RWPE1 (cell line): Measurements from ENCODE around the gene CTIF.

Experiments
- CTCF ChIA-PET: fragments of 350-600 bp; sonication (Branson Sonifier 250); formaldehyde crosslinking; extraction: SDS; loops from one replicate; lab custom pipeline; 2021; lab: Yijun Ruan, JAX
- POLR2A ChIA-PET: fragments of 400-600 bp; formaldehyde crosslinking; extraction: SDS; loops from one replicate; lab custom pipeline; 2020; ENCODE audit warnings: antibody characterized with exemption; ENCODE audit not compliant: low non-redundant PET; lab: Yijun Ruan, JAX
- DNase-seq: peaks from one replicate; pipeline ENCODE4 v3.0.0; 2012; ENCODE audit warnings: low spot score
- H3K27ac ChIP-seq: fragments of 450-650 bp; 2 replicates; pipeline ENCODE4 v1.5.1; 2017
- TF ChIP-seq, protein P1 (sequence below): fragments of 450-650 bp; conservative IDR thresholded peaks from 2 replicates; pipeline ENCODE4 v1.5.1; 2017; ENCODE audit warnings: low read depth, mild to moderate bottlenecking

CTIF gene

DNA sequence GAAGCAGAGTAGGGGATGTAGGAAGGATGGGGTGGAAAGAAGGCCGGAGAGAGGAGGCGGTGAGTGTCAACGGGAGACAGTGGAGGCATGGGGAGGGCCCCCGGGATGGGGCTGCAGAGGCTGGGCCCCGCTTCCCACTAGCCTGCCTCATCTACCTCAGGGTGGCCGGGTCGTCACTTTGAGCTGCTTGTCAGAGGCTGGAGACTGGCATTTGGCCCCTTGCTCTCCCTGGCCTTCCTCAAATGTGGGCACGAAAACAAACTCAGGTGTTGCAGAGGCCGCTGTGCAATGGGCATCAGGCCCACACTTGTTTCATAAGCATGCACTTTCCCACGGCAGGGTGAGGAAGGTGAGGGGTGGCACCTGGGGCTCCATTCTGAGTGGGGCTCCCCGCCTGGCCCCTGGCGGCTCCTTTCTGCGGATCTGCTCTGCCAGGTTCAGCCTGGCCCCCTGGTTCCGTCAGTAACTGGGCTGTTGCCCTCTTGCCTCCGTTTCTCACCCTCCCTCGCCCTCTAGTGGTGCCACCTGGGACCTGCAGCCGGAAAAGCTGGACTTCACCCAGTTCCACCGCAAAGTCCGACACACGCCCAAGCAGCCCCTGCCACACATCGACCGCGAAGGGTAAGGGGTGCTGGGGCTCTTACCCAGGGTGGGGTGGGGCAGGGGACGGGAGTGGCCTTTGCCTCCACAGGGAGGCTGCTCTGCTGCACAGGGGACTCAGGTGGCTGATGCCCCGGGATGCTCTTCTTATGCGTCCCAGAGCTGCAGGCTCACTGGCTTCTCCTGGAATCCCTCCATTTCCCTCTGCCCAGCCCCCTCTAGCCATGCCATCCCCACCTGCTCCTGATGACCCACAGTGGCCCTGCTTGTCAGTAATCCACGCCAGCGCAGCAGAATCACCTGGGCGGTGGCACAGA, 125.4 kb downstream of the CTIF start:
- DNase-seq: peak; percentile 41
- H3K27ac ChIP-seq: peak overlapping the region; percentile 28; the same call in 1 of the 2 replicates
- POLR2A ChIA-PET: no interaction called here
- TF ChIP-seq, protein P1, sequence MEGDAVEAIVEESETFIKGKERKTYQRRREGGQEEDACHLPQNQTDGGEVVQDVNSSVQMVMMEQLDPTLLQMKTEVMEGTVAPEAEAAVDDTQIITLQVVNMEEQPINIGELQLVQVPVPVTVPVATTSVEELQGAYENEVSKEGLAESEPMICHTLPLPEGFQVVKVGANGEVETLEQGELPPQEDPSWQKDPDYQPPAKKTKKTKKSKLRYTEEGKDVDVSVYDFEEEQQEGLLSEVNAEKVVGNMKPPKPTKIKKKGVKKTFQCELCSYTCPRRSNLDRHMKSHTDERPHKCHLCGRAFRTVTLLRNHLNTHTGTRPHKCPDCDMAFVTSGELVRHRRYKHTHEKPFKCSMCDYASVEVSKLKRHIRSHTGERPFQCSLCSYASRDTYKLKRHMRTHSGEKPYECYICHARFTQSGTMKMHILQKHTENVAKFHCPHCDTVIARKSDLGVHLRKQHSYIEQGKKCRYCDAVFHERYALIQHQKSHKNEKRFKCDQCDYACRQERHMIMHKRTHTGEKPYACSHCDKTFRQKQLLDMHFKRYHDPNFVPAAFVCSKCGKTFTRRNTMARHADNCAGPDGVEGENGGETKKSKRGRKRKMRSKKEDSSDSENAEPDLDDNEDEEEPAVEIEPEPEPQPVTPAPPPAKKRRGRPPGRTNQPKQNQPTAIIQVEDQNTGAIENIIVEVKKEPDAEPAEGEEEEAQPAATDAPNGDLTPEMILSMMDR: peak; percentile 87
- CTCF ChIA-PET: interaction anchor here (0.5 to 1.2 kb wide), 7 partner anchors 13 to 1614 kb away, joined by 3 to 6 read pairs (median 3); no protein-coding TSS in a partner anchor

DNA sequence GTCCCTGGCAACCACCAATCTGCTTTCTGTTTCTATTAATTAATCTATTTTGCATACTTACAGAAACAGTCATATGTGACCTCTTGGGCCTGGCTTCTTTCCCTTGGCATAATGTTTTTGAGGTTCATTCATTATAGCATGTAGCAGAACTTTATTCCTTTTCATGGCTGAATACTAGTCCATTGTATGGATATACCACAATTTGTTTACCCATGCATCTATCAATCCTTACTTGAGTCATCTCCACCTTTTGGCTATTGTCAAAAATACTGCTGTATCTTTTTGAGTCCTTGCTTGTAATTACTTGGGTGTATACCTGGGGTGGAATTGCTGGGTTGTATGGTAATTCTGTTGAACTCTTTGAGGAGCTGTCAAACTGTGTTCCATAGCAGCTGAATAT, 126.8 kb downstream of the CTIF start:
- ChIA-PET CTCF (no interaction called here), POLR2A (no interaction called here)
- TF ChIP-seq, protein P1: no peak
- no peak for DNase-seq
- H3K27ac ChIP-seq: no peak overlapping the region

DNA sequence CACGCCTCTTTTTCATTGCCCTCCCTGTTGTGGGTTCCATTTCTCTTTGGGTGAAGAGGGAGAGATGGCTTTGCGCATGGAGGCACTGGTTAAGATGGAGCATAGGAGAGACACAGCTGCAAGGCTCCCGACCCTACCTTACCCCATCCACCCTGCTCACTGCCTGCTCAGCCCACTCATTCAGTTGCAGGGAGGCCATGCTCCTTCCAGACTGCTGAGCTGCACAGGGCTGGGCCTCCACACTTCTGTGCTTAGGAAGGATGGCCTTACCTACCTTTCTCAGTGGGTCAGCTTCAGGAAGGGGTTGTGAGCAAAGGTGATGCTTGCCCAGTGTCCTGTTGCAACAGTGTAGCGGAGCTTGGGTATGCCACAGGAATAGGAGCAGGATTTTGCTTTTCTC, 127.8 kb downstream of the CTIF start:
- ChIA-PET CTCF (no interaction called here), POLR2A (no interaction called here)
- TF ChIP-seq, protein P1: no peak
- DNase-seq: no peak
- no peak overlapping the region for H3K27ac ChIP-seq

DNA sequence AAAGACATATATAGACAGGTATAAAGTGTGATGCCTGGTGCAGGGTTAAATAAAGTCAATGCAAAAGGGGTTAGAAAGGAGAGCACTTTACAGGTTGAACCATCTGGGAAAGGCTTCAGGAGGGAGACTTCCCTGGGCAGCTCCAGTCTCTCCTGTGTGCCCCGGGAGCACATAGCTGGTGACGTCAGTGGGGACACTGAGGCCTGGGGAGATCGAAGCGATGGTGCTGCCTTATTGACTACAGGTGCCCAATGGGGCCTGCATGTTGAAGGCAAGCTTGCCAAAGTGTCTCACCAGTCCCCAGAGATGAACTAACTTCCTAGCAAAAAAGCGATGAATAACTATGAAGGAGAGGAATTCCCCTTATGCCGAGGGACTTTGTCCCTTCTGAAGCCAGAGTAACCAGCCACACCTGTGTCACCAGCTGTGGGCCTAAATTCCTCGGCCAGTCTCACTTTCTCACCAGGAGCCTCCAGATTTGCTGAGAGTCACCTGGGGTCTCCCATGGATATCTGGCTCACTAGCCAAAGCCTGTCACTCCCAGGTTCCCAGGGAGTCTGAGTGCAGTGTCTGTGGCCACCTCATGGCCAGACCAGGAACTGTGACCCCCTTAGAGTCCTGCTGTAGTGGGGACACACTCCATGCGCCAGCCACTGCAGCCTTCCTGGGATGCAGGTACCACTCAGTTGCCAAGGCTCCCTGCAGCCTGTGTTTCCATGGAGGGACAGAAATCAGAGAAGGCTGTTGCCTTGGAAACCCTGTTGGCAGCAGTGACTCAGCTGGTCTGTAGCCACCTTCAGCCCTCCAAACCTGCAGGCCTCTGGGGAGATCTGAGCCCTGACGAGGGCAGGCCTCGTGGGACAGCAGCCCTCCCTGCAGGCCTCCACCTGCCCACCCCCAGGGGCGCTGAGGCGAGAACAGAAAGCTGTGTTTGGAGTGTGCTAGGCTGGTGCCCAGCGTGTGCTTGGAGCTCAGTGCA, 128.7 kb downstream of the CTIF start:
- CTCF ChIA-PET: interaction anchor here (0.6 to 1.1 kb wide), 2 partner anchors 68 to 191 kb away, joined by 3 to 5 read pairs; no protein-coding TSS in a partner anchor
- DNase-seq: no peak

DNA sequence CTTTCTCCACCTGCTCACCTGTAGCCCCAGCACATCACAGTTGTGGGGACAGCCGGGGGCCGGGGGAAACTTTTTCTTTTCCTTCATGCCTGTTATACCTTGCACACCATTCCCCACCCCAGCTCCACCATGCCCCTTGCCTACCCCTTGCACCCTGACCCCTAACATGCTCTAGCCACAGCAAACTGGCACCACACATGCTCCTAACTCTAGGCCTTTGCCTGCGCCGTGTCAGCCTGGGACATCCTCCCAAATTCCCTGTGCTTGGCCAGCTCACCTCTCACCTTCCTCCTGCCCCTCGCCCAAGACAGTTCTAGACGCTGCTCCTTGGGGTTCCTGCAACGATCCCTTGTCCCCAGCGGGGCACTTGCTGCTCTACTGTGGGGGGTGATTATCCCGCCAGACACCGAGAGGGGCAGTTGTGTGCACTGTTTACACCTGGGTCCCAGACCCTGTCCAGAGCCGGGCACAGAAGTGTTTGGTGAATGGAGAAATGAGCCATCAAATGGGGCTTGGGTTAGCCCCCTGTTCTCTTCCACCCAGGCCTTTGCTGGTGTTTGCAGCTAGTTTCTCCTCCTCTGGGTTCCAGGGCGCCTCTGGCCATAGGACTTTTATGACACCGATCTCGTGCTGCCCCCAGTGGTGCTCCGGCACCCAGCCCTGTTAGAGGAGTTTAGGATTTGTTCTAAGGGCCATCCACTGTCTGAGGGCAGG, 129.8 kb downstream of the CTIF start:
- DNase-seq: no peak
- CTCF ChIA-PET: interaction anchor here (1.1 kb wide), 1 partner anchor 192 kb away, joined by 5 read pairs; no protein-coding TSS in a partner anchor
- TF ChIP-seq, protein P1: no peak
- POLR2A ChIA-PET: no interaction called here
- no peak overlapping the region for H3K27ac ChIP-seq

More for the DNA sequence above, 128.7 kb downstream of the CTIF start:
- TF ChIP-seq, protein P1: 0 out of 2 replicates have a peak, but pooled peaks have one; percentile 11
- no peak overlapping the region for H3K27ac ChIP-seq
- POLR2A ChIA-PET: no interaction called here
